ENCODE results near the gene MRPL4. TPM values are rescaled to one million over a fixed set of nuclear protein-coding genes. Genes with fewer than 3 reads are reported as not detected.

The MRPL4 gene
- total and polyA plus RNA-seq, 2 of the 13 experiments (the other 11 are each of a cell fraction or from before 2014, with no cell fraction given), result 40.6 to 42.5 TPM

GRCh38 chr19:10299545-10300458 lies 47.8 kb downstream of the MRPL4 start (continued):
- TF ChIP-seq POGK (CRISPR knock-in tag; conservative IDR thresholded peaks at IDR 0.05), result no peak
- no peak for TF ChIP-seq ZBTB20 (CRISPR knock-in tag; IDR thresholded peaks at IDR 0.05; ENCODE audit: borderline replicate concordance, low read depth)
- TF ChIP-seq HBP1 (CRISPR knock-in tag; IDR thresholded peaks at IDR 0.05; ENCODE audit: low read depth), result no peak
- TF ChIP-seq NR2F6 (IDR thresholded peaks at IDR 0.05), result no peak
- TF ChIP-seq NR2F6 (CRISPR knock-in tag; IDR thresholded peaks at IDR 0.05), result no peak

- ChIA-PET POLR2A (no interaction called here), CTCF (ENCODE audit: low intra/inter-chr PET ratio, low total read pairs) (no interaction called here)
- H3K9me3 ChIP-seq (ENCODE audit: low read length), result no peaks in the 10 kb centered on the region
- BruUV-seq (replicated peaks), result no TSS peak
- DNase-seq (ENCODE audit: low spot score) (no peak), ATAC-seq (no peak), FAIRE-seq (no peak)
- H3K79me2 ChIP-seq (ENCODE audit: insufficient read depth, low read length), result no peaks in the 10 kb centered on the region
- H3K4me3 ChIP-seq (replicated peaks in 1 of 3; ENCODE audit: insufficient read depth in 1 of 3, low read depth in 2 of 3, low read length in 3 of 3), result no peak overlapping the region
- no peak overlapping the region for H3K4me2 ChIP-seq (ENCODE audit: low read depth, low read length)
- 95% methylated on average over 5 of the region's 17 CpGs for WGBS (ENCODE audit: low lambda C conversion rate)
- in situ Hi-C loops (cut with HindIII; ENCODE audit: extremely low pct_ligation_motif_present, low pct_unique_long_range_greater_than_20kb) (no loop called here), intact Hi-C loops (cut with micrococcal nuclease; ENCODE audit: unreplicated experiment) (no loop called here)
- H3K4me1 ChIP-seq (ENCODE audit: insufficient read depth, low read length), result peaks cover 10% of the 10 kb centered on the region
- H3K27ac ChIP-seq (ENCODE audit: extremely low read length, insufficient read depth, low read length), result no peak overlapping the region
- H3K36me3 ChIP-seq (replicated peaks in 1 of 2; ENCODE audit: control insufficient read depth in 1 of 2, insufficient read depth in 2 of 2, low read length in 2 of 2), result peaks cover 0 to 4% of the 10 kb centered on the region in 2 experiments; a peak in 1 of 5 replicates
- no peaks in the 10 kb centered on the region for H3K27me3 ChIP-seq (ENCODE audit: control insufficient read depth in 1 of 2, insufficient read depth in 2 of 2, low read length in 2 of 2)
- H3K9ac ChIP-seq (ENCODE audit: insufficient read depth, low read depth, low read length), result no peak overlapping the region
- no peaks in the 10 kb centered on the region for H4K20me1 ChIP-seq (ENCODE audit: insufficient read depth, low read length)
- H2AFZ ChIP-seq (ENCODE audit: low read length), result no peak overlapping the region
- no peak for TF ChIP-seq PITX1 (CRISPR knock-in tag; IDR thresholded peaks at IDR 0.05)
- no peak for TF ChIP-seq GMEB1 (CRISPR knock-in tag; IDR thresholded peaks at IDR 0.05; ENCODE audit: borderline replicate concordance)
- peak; percentile 33; the same call in 1 of the 2 replicates for TF ChIP-seq NR2F6 (IDR thresholded peaks at IDR 0.05)
- TF ChIP-seq NR2F6 (CRISPR knock-in tag; IDR thresholded peaks at IDR 0.05), result no peak
- no peak for TF ChIP-seq ARNT (IDR thresholded peaks at IDR 0.05)
- 0 out of 2 replicates have a peak, but pooled peaks have one; percentile 20 for TF ChIP-seq NR2C2 (CRISPR knock-in tag; IDR thresholded peaks at IDR 0.05; ENCODE audit: borderline replicate concordance)
- peak; percentile 97; the same call in 1 of the 2 replicates for TF ChIP-seq PRDM4 (CRISPR knock-in tag; IDR thresholded peaks at IDR 0.05; ENCODE audit: borderline replicate concordance)
Measured at GRCh38 chr19:10305139-10305806, 53.3 kb downstream of the MRPL4 start.

Data from HepG2 (cell line).